Fibroblast of villous mesenchyme (primary cell): Measurements from ENCODE around the gene LCE1C. TPM values are rescaled to one million over a fixed set of nuclear protein-coding genes. Genes with fewer than 3 reads are reported as not detected.
A peak's percentile ranks its signal among the peaks of the same experiment; 100 is the strongest.

Source experiments
- DNase-seq: peaks from one replicate; pipeline ENCODE4 v3.0.0-alpha.2; 2010; ENCODE audit warnings: low read depth
- H3K4me3 ChIP-seq: 2 replicates; pipeline ENCODE4 v1.5.1; 2011; ENCODE audit warnings: low read depth, mild to moderate bottlenecking, low read length
- total RNA-seq: library from RNA; depleted of rRNA; stranded (reverse); fragments of >200 nt; gene quantifications from 2 replicates; pipeline ENCODE4 v1.2.3, GENCODE V29; 2012
- TF ChIP-seq, protein P1 (sequence below): IDR thresholded peaks from 2 replicates; pipeline ENCODE4 v1.5.1; 2012; ENCODE audit warnings: low read depth, mild to moderate bottlenecking, low read length; ENCODE audit not compliant: insufficient read depth

LCE1C gene
- total RNA-seq, 1 donor = not detected

DNA sequence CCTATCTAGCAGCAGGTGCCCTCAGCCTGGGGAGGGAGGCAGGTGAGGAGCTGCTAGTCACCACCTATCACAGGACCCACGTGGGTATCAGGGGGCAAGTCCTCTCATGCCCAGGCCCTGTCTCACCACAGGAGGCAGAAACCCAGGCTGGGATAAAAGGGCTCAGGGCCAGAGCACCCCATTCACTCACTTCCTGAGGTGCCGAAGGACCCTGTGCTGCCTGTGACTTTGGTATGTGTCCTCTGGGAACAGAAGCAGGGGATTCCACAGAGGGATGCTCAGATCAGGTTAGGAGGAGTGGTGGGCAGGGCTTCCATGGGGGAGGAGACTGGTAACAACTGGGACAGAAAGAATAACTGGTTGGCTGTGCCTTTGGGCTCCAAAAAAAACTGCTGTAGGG is 20.4 kb downstream of the LCE1C start, which contains the start of gene LCE1E:
TSS of gene LCE1E (plus strand) at position 181 of the 400 bp plus-strand sequence. CDS start 1,043 bp downstream, outside the sequence.
- TF ChIP-seq, protein P1, sequence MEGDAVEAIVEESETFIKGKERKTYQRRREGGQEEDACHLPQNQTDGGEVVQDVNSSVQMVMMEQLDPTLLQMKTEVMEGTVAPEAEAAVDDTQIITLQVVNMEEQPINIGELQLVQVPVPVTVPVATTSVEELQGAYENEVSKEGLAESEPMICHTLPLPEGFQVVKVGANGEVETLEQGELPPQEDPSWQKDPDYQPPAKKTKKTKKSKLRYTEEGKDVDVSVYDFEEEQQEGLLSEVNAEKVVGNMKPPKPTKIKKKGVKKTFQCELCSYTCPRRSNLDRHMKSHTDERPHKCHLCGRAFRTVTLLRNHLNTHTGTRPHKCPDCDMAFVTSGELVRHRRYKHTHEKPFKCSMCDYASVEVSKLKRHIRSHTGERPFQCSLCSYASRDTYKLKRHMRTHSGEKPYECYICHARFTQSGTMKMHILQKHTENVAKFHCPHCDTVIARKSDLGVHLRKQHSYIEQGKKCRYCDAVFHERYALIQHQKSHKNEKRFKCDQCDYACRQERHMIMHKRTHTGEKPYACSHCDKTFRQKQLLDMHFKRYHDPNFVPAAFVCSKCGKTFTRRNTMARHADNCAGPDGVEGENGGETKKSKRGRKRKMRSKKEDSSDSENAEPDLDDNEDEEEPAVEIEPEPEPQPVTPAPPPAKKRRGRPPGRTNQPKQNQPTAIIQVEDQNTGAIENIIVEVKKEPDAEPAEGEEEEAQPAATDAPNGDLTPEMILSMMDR = no peak
- no peak for DNase-seq

DNA sequence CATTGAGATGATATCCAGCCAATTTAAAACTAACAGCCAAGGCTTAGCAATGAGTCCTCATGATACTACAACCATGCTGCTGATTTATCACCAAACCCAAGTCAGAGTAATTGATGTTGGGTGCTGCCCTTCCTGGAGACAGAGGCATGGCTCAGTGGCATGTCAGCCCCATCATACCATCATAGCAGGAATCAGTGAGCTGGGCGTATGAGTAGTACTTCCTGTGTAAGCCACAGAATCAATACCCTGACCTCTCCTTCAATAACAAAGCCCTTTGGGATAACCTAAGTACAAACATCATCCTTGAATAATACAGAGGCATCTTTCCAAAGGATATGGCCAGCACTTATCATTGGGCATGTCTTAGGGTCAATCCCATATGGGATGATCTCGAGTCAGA is 23.4 kb downstream of the LCE1C start:
- DNase-seq = no peak
- TF ChIP-seq, protein P1 = no peak
- H3K4me3 ChIP-seq = no peak overlapping the region

More for the DNA sequence above, 20.4 kb downstream of the LCE1C start, which contains the start of gene LCE1E:
- no peak within 1 kb of the TSS for H3K4me3 ChIP-seq

DNA sequence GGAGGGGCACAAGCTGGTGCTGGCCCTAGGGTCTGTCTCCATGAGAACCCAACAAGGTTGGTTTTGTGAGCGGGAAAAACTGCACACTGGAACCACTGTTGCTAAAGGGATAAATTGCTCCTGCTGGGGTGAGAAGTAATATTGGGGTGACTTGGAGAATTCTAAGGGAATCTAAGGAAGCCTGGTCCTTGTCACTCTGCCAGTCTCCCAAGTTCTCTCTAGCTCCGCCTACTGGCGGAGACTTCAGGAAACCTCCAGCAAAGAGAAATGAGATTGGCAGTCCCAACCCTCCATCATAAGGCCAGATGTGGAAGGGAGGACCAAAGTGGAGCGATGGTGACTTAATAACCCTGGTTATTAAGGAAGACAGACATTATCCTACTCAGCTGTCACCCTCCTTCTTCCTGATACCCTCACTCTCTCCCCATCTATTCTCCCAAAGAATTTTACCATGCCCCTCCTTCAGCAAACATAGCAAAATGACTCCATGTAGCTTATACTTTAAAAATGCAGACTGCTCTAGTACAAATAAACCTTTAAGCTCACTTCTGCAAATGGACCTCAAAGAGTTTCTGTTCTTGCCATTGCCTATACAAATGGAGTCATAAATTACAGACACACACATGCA is 28.8 kb downstream of the LCE1C start:
- no peak for DNase-seq
- TF ChIP-seq, protein P1 = peak; percentile 13
- H3K4me3 ChIP-seq = no peak overlapping the region

DNA sequence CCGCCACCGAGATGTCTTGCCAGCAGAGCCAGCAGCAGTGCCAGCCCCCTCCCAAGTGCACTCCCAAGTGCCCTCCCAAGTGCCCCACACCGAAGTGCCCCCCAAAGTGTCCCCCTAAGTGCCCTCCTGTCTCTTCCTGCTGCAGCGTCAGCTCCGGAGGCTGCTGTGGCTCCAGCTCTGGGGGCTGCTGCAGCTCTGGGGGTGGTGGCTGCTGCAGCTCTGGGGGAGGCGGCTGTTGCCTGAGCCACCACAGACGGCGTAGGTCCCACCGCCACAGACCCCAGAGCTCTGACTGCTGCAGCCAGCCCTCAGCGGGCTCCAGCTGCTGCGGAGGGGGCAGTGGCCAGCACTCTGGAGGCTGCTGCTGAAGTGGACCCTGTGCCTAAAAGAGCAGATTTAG is 30.1 kb downstream of the LCE1C start:
- no peak overlapping the region for H3K4me3 ChIP-seq
- no peak for DNase-seq
- TF ChIP-seq, protein P1 = no peak

DNA sequence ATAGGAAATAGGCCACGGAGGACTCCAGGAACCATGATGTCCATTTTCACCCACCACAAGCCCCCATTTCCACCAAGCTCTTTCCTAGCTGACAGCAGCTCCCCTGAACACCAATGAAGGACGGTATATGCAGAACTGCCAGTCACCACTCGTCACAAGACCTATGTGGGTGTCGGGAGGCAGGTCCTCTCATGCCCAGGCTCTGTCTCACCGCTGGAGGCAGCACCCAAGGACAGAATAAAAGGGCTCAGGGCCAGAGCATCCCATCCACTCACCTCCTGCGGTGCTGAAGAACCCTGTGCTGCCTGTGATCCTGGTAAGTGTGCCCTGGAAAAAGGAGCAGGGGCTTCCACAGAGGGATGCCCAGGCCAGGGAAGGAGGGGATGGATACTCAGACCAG is 31.6 kb downstream of the LCE1C start, which contains the start of gene LCE1F:
TSS of gene LCE1F (plus strand) at position 266 of the 400 bp plus-strand sequence. CDS start 1,232 bp downstream, outside the sequence.
- no peak for DNase-seq
- no peak within 1 kb of the TSS for H3K4me3 ChIP-seq
- TF ChIP-seq, protein P1 = no peak

DNA sequence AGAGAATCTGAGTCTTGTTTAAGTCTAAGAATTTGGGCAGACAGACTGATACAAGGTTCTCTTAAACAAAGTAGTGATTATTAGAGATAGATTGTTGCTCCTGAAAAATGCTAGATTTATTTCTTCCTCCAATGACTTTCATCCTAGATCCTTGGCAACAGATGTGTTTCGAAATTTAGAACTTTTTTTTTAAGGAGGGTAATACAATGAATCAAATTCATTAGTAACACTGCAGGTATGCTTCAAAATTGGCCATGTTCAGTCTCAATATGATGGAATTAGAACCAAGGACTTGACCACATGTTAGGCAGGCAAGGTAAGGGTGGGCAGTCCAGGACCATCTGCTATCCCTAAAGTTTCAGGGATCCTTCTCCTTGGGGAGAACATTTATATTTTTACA is 36.0 kb downstream of the LCE1C start:
- H3K4me3 ChIP-seq = no peak overlapping the region
- TF ChIP-seq, protein P1 = no peak
- DNase-seq = no peak

DNA sequence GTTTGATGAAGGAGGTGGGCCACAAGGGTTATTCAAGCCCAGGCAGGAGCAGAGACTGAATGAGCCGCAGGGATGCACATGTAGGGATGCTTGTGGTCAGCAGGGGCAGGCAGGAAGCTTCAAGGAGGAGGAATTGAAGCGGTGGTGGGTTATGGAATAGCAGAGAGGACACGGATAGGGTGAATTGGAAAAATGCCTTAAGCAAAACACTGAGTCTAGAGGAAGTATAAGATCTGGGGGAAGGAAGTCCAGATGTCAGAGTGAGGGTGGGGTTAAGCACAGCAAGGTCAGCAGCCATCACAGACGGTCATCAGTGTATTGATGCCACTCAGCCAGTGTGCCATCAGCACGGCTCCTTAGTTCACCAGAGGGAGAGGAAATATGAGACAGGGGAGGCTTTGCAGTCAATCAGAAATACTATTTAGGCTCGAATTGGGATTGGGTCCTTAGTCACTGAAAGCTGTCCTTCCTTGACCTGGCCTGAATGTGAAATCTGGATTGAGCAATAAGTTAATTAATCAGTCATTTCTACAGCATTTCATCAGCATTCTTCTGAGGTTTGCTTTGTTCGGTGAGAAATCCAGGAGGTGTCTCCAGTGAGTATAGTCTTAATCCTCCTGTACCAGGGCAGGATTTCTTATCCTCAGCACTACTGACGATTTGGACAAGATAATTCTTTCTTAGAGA is 37.5 kb downstream of the LCE1C start:
- no peak overlapping the region for H3K4me3 ChIP-seq
- no peak for DNase-seq
- TF ChIP-seq, protein P1 = no peak
